Neutrophil (primary cell): ENCODE data around the gene GRIK4.

ENCODE experiments used
- H3K27ac ChIP-seq: fragments of 200-600 bp; sonication (generic); 2 replicates; pipeline ENCODE4 v1.5.1; 2016; ENCODE audit warnings: mild to moderate bottlenecking, moderate library complexity
- H3K27me3 ChIP-seq: fragments of 200-600 bp; sonication (generic); 2 replicates; pipeline ENCODE4 v1.6.0; 2016; ENCODE audit warnings: mild to moderate bottlenecking
- H3K36me3 ChIP-seq: fragments of 200-600 bp; sonication (generic); 2 replicates; pipeline ENCODE4 v1.5.1; 2017
- H3K4me1 ChIP-seq, 2 experiments: fragments of 200-600 bp in 1 of 2; sonication (generic) in 1 of 2; 1 replicate in 1 of 2; 2 replicates in 1 of 2; pipeline versions ENCODE4 v1.5.1 to v1.6.1; 2013 to 2016; ENCODE audit warnings: low read depth in 1 of 2, low read length in 1 of 2, mild to moderate bottlenecking in 1 of 2, moderate library complexity in 1 of 2; ENCODE audit not compliant: control insufficient read depth in 1 of 2, insufficient read depth in 1 of 2
- H3K4me3 ChIP-seq, 2 experiments: fragments of 200-600 bp in 1 of 2; sonication (generic) in 1 of 2; 1 replicate in 1 of 2; 2 replicates in 1 of 2; pipeline ENCODE4 v1.5.1; 2013 to 2016; ENCODE audit warnings: low read depth in 1 of 2, low read length in 1 of 2, mild to moderate bottlenecking in 1 of 2, moderate library complexity in 1 of 2
- H3K9me3 ChIP-seq: fragments of 200-600 bp; sonication (generic); 2 replicates; pipeline ENCODE4 v1.5.1; 2016
- CTCF ChIP-seq: fragments of 200-600 bp; sonication (generic); IDR thresholded peaks from 2 replicates; pipeline ENCODE4 v1.5.1; 2016; ENCODE audit warnings: antibody characterized with exemption

The GRIK4 gene

GRCh38 chr11:120652705-120653335 lies 141.3 kb downstream of the GRIK4 start:
- no peak for TF ChIP-seq CTCF
- Histone ChIP-seq H3K27me3 (no peaks in the 10 kb centered on the region), H3K4me3 (no peak overlapping the region), H3K9me3 (no peaks in the 10 kb centered on the region), H3K36me3 (no peaks in the 10 kb centered on the region), H3K4me1 (no peaks in the 10 kb centered on the region), H3K27ac (no peak overlapping the region)

- Histone ChIP-seq H3K27ac (no peak overlapping the region), H3K9me3 (no peaks in the 10 kb centered on the region), H3K36me3 (no peaks in the 10 kb centered on the region), H3K4me3 (no peak overlapping the region), H3K4me1 (no peaks in the 10 kb centered on the region), H3K27me3 (no peaks in the 10 kb centered on the region)
- TF ChIP-seq CTCF, result no peak
Observed at GRCh38 chr11:120655589-120655988, 144.0 kb downstream of the GRIK4 start.

GRCh38 chr11:120657306-120658070 lies 145.9 kb downstream of the GRIK4 start:
- H3K4me1 ChIP-seq, result no peaks in the 10 kb centered on the region
- no peaks in the 10 kb centered on the region for H3K9me3 ChIP-seq
- no peak overlapping the region for H3K27ac ChIP-seq
- H3K4me3 ChIP-seq, result no peak overlapping the region
- no peaks in the 10 kb centered on the region for H3K36me3 ChIP-seq
- H3K27me3 ChIP-seq, result no peaks in the 10 kb centered on the region
- no peak for TF ChIP-seq CTCF

- Histone ChIP-seq H3K36me3 (no peaks in the 10 kb centered on the region), H3K4me3 (no peak overlapping the region), H3K27me3 (peaks cover 5% of the 10 kb centered on the region), H3K4me1 (no peaks in the 10 kb centered on the region), H3K9me3 (no peaks in the 10 kb centered on the region), H3K27ac (no peak overlapping the region)
- no peak for TF ChIP-seq CTCF
Observed at GRCh38 chr11:120658071-120658423, 146.5 kb downstream of the GRIK4 start.

GRCh38 chr11:120659076-120659475 lies 147.5 kb downstream of the GRIK4 start:
- Histone ChIP-seq H3K27ac (no peak overlapping the region), H3K27me3 (peaks cover 7% of the 10 kb centered on the region), H3K4me1 (no peaks in the 10 kb centered on the region), H3K36me3 (no peaks in the 10 kb centered on the region), H3K4me3 (no peak overlapping the region), H3K9me3 (no peaks in the 10 kb centered on the region)
- no peak for TF ChIP-seq CTCF
